ENCODE results near the gene COX8C. TPM values are rescaled to one million over a fixed set of nuclear protein-coding genes. Genes with fewer than 3 reads are reported as not detected.

Gene COX8C
- total RNA-seq, 1 experiment from 2014 or later = not detected

DNA sequence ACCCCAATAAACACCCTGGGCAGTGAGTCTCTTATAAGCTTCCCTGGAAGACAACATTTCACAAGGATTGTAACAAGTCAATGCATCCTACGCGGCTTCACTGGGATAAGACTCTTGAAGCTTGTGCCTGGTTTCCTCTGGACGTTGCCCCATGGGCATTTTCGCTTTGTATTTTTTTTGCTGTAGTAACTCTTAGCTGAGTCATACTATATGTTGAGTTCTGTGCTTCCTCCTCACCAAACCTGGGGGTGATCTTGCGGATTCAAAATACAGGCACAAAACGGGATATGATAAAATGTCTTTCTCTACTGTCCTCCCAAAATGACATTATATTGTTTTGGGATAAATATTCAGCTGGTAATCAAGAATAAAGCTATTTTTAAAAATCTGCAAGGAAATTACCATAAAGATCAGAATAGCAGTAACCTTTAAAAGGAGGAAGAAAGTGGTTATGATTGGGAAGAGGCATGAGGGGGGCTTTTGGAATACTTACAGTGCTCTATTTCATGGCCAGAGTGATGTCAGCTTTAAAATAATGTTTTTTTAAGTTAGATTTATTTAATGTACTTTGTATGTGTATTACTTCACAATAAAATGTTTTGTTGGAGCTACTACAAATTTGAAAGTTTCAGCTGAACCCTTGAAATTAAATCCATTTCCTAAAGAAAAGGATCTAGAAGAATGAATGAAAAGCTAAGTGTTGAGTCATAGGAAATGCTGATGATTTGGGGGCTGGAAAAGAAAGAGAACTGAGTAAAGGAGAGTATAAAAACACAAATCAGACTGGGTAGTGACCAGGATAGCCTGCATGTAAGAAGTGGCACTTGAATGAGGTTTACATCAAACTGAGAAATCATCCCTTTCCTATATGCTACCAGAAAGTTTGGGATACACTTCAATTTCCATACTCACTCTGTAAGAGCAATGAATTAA lies 28.8 kb upstream of the COX8C start:
- H3K4me3 ChIP-seq (ENCODE audit: low read depth, low read length, poor library complexity, severe bottlenecking) = peak overlapping the region; percentile 0
- CTCF ChIA-PET = no interaction called here

DNA sequence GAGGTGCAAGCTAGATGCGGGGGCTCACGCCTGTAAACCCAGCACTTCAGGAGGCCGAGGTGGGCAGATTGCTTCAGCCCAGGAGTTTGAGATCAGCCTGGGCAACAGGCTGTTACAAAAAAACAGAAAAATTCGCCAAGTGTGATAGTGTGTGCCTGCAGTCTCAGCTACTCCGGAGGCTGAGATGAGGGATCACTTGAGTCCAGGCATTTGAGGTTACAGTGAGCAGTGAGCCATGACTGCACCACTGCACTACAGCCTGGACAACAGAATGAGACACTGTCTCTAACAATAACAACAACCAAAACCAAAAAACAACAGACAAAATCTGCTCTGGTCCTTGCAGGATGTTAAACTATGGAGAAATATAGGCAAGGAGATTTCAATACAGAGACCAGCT lies 28.1 kb upstream of the COX8C start:
- H3K9me3 ChIP-seq (ENCODE audit: low read depth, low read length, poor library complexity, severe bottlenecking) = no peaks in the 10 kb centered on the region
- intact Hi-C loops (cut with micrococcal nuclease; ENCODE audit: unreplicated experiment) = no loop called here
- H3K36me3 ChIP-seq (ENCODE audit: insufficient read depth, low read length, poor library complexity, severe bottlenecking) = no peaks in the 10 kb centered on the region
- no peaks in the 10 kb centered on the region for H3K27me3 ChIP-seq (replicated peaks; ENCODE audit: insufficient read depth, low read depth, low read length, poor library complexity)
- no peak for DNase-seq (ENCODE audit: low spot score)
- CTCF ChIA-PET = no interaction called here
- TF ChIP-seq, protein P1, sequence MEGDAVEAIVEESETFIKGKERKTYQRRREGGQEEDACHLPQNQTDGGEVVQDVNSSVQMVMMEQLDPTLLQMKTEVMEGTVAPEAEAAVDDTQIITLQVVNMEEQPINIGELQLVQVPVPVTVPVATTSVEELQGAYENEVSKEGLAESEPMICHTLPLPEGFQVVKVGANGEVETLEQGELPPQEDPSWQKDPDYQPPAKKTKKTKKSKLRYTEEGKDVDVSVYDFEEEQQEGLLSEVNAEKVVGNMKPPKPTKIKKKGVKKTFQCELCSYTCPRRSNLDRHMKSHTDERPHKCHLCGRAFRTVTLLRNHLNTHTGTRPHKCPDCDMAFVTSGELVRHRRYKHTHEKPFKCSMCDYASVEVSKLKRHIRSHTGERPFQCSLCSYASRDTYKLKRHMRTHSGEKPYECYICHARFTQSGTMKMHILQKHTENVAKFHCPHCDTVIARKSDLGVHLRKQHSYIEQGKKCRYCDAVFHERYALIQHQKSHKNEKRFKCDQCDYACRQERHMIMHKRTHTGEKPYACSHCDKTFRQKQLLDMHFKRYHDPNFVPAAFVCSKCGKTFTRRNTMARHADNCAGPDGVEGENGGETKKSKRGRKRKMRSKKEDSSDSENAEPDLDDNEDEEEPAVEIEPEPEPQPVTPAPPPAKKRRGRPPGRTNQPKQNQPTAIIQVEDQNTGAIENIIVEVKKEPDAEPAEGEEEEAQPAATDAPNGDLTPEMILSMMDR (conservative IDR thresholded peaks at IDR 0.05; ENCODE audit: low read depth, low read length) = no peak
- no peak for TF ChIP-seq EZH2 (IDR thresholded peaks at IDR 0.05; ENCODE audit: borderline replicate concordance, low read depth, low read length, poor library complexity, severe bottlenecking)
- peaks cover 26% of the 10 kb centered on the region for H3K4me1 ChIP-seq (ENCODE audit: insufficient read depth, low read length, poor library complexity, severe bottlenecking)
- H3K4me3 ChIP-seq (ENCODE audit: low read depth, low read length, poor library complexity, severe bottlenecking) = no peak overlapping the region
- POLR2A ChIA-PET (ENCODE audit: low non-redundant PET) = no interaction called here
- H3K27ac ChIP-seq (ENCODE audit: low read depth, low read length, poor library complexity, severe bottlenecking) = peak overlapping the region; percentile 74
- no TSS peak for BruUV-seq (replicated peaks)

More for the DNA sequence above, 28.8 kb upstream of the COX8C start:
- H3K36me3 ChIP-seq (ENCODE audit: insufficient read depth, low read length, poor library complexity, severe bottlenecking) = no peaks in the 10 kb centered on the region
- TF ChIP-seq, protein P1 (conservative IDR thresholded peaks at IDR 0.05; ENCODE audit: low read depth, low read length) = no peak
- no peak for TF ChIP-seq EZH2 (IDR thresholded peaks at IDR 0.05; ENCODE audit: borderline replicate concordance, low read depth, low read length, poor library complexity, severe bottlenecking)
- peaks cover 27% of the 10 kb centered on the region for H3K4me1 ChIP-seq (ENCODE audit: insufficient read depth, low read length, poor library complexity, severe bottlenecking)
- DNase-seq (ENCODE audit: low spot score) = peak; percentile 78
- POLR2A ChIA-PET (ENCODE audit: low non-redundant PET) = interaction anchor here (0.6 kb wide), 1 partner anchor 1151 kb away, joined by 5 read pairs; no protein-coding TSS in a partner anchor
- no peaks in the 10 kb centered on the region for H3K27me3 ChIP-seq (replicated peaks; ENCODE audit: insufficient read depth, low read depth, low read length, poor library complexity)
- BruUV-seq (replicated peaks) = no TSS peak
- H3K9me3 ChIP-seq (ENCODE audit: low read depth, low read length, poor library complexity, severe bottlenecking) = no peaks in the 10 kb centered on the region
- peak overlapping the region; percentile 74 for H3K27ac ChIP-seq (ENCODE audit: low read depth, low read length, poor library complexity, severe bottlenecking)
- intact Hi-C loops (cut with micrococcal nuclease; ENCODE audit: unreplicated experiment) = no loop called here

DNA sequence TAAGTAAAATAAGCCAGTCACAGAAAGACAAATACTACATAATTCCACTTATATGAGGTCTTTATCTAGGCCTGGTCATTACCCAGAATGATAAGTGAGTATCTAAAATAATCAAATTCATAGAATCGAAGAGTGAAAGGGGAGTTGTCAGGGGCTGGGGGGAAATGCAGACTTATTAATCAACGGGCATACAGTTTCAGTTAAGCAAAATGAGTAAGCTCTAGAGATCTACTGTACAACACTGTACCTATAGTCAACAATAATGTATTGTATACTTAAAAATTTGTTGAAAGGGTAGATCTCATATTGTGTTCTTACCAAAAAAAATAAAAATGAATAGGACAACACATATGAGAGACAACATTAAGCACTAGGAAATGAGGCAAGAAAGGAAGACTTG lies 27.5 kb upstream of the COX8C start:
- no TSS peak for BruUV-seq (replicated peaks)
- Histone ChIP-seq H3K27me3 (replicated peaks; ENCODE audit: insufficient read depth, low read depth, low read length, poor library complexity) (no peaks in the 10 kb centered on the region), H3K4me1 (ENCODE audit: insufficient read depth, low read length, poor library complexity, severe bottlenecking) (peaks cover 26% of the 10 kb centered on the region), H3K27ac (ENCODE audit: low read depth, low read length, poor library complexity, severe bottlenecking) (no peak overlapping the region), H3K36me3 (ENCODE audit: insufficient read depth, low read length, poor library complexity, severe bottlenecking) (no peaks in the 10 kb centered on the region), H3K9me3 (ENCODE audit: low read depth, low read length, poor library complexity, severe bottlenecking) (no peaks in the 10 kb centered on the region), H3K4me3 (ENCODE audit: low read depth, low read length, poor library complexity, severe bottlenecking) (no peak overlapping the region)
- no peak for TF ChIP-seq EZH2 (IDR thresholded peaks at IDR 0.05; ENCODE audit: borderline replicate concordance, low read depth, low read length, poor library complexity, severe bottlenecking)
- TF ChIP-seq, protein P1 (conservative IDR thresholded peaks at IDR 0.05; ENCODE audit: low read depth, low read length) = no peak
- CTCF ChIA-PET = no interaction called here
- no peak for DNase-seq (ENCODE audit: low spot score)
- intact Hi-C loops (cut with micrococcal nuclease; ENCODE audit: unreplicated experiment) = no loop called here
- POLR2A ChIA-PET (ENCODE audit: low non-redundant PET) = no interaction called here
